HG02588 (cell line): ENCODE data around the gene ADGRF3.
"Not testable (repeated sequence)": the region's sequence is repeated elsewhere in the genome, so short reads cannot be mapped to it uniquely, and the experiment has no call there.

ENCODE experiments used
- ATAC-seq: cut with Tn5 transposase; IDR thresholded peaks from one replicate; pipeline ENCODE4 v1.9.1; 2021; ENCODE audit warnings: mild to moderate bottlenecking, moderate library complexity; ENCODE audit not compliant: unreplicated experiment

The ADGRF3 gene, protein sequence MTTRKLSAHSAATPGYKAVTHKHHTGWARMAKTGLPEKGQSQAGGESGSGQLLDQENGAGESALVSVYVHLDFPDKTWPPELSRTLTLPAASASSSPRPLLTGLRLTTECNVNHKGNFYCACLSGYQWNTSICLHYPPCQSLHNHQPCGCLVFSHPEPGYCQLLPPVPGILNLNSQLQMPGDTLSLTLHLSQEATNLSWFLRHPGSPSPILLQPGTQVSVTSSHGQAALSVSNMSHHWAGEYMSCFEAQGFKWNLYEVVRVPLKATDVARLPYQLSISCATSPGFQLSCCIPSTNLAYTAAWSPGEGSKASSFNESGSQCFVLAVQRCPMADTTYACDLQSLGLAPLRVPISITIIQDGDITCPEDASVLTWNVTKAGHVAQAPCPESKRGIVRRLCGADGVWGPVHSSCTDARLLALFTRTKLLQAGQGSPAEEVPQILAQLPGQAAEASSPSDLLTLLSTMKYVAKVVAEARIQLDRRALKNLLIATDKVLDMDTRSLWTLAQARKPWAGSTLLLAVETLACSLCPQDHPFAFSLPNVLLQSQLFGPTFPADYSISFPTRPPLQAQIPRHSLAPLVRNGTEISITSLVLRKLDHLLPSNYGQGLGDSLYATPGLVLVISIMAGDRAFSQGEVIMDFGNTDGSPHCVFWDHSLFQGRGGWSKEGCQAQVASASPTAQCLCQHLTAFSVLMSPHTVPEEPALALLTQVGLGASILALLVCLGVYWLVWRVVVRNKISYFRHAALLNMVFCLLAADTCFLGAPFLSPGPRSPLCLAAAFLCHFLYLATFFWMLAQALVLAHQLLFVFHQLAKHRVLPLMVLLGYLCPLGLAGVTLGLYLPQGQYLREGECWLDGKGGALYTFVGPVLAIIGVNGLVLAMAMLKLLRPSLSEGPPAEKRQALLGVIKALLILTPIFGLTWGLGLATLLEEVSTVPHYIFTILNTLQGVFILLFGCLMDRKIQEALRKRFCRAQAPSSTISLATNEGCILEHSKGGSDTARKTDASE

DNA sequence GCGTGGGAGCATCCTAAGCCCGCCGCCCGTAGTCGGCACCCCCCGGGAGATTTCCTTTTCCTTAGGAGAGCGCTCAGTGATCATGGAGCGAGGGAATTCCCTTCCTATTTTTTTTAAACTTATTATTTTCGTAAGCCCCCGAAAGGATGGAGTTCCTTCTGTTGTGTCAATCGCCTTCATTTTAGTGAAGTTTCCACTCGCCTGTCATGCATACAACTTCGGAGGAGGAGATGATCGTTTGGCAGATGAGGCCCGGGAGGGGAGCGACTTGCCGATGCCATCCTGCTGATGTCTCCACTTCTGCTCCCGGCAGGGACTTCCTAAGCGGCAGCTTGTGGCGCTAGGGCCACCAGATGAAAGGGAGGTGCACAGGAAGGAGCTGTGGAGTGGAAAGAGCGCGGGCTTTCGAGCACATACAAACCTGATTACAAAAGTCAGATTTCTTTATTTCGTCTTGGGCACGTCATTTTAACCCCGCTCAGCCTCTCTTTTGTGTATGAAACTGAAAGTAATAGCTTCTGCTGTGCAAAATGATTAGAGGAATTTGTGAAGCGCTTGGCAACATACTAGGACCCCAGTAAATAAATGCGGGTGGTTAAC is at the start of gene ADGRF3:
TSS of gene ADGRF3 (minus strand) at position 336 of the 600 bp plus-strand sequence. CDS start 555 bp downstream, outside the sequence.
- ATAC-seq: no peak

DNA sequence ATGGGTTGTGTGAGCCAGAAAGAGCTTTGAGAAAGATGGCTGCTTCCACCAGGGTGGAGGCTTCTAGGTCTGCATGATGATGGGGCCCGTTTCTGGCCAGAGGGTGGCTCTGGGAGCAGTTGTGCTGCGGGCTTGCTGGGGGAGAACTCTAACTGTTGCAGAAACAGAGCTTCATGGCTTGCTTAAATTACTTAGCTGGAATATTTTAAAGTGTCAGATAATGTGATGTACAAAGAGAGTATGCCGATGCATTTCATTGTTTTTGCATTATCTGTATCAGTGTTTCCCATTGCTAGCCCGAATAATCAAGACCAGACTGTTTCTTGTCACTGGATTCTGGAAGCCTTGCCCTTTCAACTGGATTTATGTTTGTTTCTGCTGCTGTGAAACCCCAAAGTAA is 48.8 kb upstream of the ADGRF3 start:
- no peak for ATAC-seq

DNA sequence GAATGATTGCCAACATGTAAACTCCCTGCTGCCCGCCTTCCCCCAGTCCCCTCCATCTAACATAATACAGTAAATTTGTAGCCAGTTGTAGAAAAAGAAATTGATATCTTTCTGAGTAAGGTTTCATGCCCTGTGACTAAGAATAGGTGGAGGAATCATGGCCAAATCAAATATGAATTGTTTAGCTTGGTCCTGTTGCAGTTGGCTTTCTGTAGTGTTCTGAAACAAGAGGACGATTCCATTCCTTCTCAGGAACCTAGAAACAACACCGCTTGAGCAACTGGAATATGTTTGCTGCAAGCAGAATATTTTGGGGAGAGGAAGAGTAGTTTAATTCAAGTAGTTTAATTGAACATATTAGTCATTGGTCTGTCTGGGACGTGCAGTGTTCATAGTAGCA is 48.1 kb upstream of the ADGRF3 start:
- ATAC-seq: no peak

DNA sequence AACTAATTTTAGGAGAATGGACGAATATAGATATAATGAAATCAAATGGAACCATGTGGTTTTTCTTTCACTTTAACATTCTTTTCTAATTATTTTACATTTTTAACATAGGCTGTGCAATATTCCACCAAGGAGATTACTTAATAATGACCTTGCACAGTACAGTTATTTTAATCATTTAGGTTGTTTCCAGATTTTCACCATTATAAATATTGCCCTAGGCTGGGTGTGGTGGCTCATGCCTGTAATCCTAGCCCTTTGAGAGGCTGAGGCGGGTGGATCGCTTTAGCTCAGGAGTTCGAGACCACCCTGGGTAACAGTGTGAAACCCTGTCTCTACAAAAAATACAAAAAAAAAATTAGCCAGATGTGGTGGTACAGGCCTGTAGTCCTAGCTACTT is 40.6 kb upstream of the ADGRF3 start:
- no peak for ATAC-seq

DNA sequence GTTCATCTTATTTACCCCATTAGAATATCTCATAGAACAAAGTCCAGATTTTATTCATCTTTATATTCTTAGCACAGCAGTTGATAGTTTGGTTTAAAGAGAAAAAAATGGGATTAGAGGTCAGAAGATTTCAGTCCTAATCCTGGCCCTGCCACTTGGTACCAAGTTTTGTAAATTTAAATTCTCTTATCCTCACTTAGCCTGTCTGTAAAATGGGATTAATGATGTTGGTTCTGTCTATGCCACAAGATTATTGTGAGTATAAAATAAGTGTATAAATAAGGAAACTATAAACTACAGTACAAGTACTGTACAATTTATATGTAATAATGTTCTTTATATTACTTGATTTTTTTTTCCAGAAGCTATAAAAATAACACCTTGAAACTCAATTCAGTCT is 38.0 kb upstream of the ADGRF3 start:
- ATAC-seq: no peak

DNA sequence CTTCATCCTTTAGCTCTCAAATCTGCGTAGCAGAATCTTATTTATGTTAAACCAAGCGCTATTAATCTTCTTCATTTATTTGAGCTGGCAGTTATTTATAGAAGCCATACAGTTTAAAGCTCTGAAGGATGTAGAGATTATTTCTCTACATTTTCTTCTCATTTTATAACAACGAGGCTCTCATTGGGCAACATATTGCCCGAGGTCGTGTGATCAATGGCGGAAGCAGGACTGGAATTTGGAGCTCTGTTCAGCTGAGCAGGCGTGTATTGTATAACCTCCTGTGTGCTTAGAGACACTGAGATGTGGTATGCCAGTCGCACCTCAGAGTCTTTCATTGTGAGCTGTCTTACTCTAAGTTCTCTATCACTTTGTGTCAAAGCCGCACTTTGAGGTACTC is 37.6 kb upstream of the ADGRF3 start:
- no peak for ATAC-seq

DNA sequence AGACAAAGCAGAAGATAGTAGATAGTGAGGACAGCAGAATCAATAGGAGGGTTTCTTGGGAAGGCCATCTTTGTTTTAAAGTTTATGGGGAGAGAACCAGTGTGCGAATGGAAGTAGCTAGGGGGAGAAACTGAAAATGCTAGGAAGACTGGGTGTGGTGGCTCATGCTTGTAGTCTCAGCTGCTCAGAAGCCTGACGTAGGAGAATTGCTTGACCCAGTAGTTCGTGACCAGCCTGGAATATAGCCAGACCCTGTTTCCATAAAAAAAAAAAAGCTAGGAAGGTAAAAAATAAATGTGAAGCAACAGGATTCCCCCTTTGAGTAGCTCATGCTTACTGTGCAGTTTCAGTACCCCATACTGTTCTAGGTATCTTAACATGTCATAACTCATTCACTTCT is 36.0 kb upstream of the ADGRF3 start:
- no peak for ATAC-seq

DNA sequence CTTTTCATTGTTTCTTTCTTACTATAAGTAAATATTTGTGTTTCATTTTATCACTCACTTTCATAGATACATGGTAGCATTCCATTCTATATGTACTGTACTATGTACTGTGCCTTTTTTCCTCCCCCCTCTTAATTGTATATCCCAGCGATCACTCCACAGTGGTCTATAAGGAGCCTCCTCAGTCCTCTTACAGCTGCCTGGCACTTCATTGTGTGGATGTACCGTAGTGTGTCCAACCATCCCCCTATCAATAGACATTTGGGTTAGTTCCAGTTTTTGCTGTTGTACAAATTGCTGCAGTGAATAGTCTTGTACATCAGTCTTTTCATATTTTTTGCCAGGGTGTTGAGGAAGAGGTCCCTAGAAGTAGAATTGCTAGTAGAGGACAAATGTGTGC is 33.7 kb upstream of the ADGRF3 start:
- no peak for ATAC-seq

DNA sequence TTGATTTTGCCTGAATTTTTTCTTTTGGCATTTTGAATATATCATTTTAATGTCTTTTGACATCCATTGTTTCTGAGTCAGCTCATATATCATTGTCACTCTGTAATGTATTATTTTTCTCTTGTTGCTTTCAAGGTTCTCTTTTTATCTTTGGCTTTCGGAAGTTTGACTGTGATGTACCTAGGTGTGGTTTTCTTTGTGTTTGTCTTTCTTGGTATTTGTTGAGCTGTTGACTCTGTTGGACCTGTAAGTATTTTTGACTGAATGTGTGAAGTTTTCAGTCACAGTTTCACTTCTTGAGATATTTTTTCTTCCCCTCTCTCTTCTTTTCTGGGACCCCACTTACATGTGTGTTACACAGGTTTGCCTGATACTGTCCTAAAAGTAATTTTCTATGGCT is 30.2 kb upstream of the ADGRF3 start:
- ATAC-seq: no peak

DNA sequence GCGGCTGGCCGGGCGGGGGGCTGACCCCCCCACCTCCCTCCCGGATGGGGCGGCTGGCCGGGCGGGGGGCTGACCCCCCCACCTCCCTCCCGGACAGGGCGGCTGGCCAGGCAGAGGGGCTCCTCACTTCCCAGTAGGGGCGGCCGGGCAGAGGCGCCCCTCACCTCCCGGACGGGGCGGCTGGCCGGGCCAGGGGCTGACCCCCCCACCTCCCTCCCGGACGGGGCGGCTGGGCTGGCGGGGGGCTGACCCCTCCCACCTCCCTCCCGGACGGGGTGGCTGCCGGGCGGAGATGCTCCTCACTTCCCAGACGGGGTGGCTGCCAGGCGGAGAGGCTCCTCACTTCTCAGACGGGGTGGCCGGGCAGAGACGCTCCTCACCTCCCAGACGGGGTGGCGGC is 24.3 kb upstream of the ADGRF3 start:
- not testable (repeated sequence) for ATAC-seq

DNA sequence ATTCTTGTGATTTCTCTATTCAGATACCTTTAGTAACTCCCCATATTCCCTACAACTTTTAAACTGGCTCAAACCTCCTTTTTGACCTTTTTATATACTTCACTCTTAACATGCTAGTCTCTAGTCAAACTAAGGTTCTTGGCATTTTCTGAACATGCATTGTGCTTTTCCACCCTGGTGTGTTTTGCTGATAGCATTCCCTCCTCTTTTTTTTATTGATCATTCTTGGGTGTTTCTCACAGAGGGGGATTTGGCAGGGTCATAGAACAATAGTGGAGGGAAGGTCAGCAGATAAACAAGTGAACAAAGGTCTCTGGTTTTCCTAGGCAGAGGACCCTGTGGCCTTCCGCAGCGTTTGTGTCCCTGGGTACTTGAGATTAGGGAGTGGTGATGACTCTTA is 23.1 kb upstream of the ADGRF3 start:
- not testable (repeated sequence) for ATAC-seq

DNA sequence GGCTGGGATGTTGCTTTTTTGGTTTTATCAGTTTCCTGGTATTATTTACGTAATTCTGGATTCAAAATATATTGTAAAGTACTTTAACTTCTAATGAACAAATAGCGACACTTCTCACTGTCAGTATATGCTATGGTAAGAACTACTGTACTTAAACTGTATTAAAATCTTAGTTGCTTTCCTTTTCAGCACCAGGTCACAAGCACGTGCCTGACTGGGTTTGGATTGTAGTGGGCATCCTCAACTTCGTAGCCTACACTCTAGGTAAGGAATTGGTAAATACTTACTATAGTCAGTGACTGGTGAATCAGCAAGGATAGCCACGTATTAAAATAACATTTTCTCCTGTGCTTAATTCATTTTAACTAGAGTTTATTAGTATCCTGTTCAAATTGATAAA is 20.4 kb upstream of the ADGRF3 start:
- no peak for ATAC-seq

DNA sequence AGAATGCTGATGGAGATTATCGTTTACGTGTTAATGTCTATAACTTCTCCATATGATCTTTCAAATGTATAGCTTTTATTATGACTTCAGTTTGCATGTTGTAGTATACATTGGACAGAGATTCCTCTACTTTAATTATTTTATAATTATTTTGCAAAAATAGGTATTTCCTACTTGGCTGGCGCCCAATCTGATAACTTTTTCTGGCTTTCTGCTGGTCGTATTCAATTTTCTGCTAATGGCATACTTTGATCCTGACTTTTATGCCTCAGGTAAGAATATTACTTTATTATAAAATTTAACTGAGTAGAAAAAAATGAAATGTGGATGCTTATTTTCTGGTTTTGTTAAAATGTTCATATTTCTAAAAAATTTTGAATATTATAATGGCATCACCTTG is 18.1 kb upstream of the ADGRF3 start:
- no peak for ATAC-seq

DNA sequence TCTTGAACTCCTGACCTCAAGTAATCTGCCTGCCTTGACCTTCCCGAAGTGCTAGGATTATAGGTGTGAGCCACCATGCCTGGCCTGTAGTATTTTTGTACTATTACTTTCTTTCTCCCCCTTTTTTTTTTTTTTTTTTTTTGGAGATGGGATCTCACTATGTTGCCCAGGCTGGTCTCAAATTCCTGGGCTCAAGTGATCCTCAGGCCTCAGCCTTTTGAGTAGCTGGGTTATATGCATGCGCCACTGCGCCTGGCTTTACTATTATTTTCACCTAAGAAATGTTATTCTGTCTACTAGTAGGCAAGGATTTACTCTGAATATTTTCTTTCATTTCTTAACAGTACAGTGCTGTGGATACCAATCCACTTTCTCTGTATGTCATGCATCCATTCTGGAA is 17.4 kb upstream of the ADGRF3 start:
- no peak for ATAC-seq

DNA sequence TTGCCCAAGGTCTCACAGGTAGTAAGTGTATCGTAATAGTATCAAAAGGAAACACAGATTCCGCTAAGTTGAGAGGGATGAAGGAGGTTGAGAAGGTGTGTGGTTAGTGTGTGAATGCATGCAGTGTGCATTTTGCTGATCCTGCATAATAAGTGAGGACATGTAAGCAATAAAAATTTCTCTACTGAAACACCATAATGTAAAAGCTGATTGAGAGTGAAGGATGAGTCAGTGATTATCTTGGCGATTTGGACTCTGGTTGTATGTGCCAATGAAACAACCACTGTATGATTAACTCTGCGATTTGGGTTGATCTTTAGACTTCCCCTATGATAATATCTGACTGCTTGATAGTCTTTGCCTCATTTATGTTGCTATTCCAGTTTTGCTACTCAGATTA is 16.7 kb upstream of the ADGRF3 start:
- ATAC-seq: no peak

DNA sequence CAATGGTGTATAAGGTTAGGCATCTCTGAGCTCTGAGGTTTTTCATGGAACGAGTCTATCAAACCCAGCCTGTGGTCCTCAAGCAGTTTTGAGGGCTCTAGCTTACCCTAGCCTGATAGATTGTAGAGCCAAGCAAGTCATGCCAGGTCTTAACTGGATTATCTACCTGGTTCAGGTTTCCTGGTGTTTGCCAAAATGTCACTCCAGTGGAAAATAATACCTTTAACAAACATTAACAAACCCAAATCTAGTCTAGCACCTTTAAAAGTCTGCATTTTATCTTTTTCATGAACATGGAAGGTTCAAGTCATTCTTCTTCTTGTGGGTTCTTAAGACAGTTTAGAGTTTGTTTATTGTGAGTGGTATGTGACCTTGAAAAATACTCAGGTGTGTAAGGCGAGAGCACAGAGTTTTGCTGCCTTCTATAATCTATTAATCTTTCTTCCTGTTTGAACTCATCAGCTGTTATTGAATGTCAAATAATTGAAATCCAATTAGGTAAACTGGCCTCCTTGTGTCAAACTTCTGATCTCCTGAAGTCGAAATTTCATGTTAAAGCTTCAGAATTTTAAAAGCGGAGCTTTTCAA is 13.4 kb upstream of the ADGRF3 start:
- ATAC-seq: no peak

DNA sequence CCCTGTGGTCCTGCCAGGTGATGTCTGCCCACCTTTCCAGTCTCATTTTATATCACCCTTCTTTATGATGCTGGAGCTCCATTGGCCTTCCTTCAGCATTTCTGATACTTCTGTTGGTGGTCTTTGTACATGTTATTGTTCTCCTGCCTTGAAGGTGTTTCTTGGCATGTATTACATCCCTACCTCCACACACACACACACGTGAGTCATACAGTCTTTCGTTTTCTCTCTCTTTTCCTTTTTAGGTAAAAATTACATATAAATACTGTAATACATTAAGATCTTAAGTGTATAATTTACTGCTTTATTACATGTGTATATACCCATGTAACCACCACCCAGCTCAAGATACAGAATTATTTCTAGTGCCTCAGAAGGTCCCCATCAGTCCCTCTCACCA is 10.2 kb upstream of the ADGRF3 start:
- no peak for ATAC-seq

DNA sequence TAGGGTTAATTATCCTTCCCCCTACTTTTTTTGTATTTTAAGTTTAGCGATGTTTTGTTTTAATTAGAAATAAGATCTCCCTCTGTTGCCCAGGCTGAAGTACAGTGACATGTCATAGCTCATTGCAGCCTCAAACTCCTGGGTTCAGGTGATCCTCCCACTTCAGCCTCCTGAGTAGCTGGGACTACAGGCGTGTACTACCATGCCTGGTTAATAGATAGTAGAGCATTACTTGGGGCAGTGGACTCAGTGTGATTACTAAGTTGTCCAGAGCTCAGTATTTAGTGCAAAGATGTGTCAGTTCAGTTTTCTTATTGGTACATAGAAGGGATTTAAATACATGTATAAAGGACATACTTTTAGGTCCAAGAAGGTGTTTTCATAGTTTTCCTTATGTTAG is 9.5 kb upstream of the ADGRF3 start:
- no peak for ATAC-seq

DNA sequence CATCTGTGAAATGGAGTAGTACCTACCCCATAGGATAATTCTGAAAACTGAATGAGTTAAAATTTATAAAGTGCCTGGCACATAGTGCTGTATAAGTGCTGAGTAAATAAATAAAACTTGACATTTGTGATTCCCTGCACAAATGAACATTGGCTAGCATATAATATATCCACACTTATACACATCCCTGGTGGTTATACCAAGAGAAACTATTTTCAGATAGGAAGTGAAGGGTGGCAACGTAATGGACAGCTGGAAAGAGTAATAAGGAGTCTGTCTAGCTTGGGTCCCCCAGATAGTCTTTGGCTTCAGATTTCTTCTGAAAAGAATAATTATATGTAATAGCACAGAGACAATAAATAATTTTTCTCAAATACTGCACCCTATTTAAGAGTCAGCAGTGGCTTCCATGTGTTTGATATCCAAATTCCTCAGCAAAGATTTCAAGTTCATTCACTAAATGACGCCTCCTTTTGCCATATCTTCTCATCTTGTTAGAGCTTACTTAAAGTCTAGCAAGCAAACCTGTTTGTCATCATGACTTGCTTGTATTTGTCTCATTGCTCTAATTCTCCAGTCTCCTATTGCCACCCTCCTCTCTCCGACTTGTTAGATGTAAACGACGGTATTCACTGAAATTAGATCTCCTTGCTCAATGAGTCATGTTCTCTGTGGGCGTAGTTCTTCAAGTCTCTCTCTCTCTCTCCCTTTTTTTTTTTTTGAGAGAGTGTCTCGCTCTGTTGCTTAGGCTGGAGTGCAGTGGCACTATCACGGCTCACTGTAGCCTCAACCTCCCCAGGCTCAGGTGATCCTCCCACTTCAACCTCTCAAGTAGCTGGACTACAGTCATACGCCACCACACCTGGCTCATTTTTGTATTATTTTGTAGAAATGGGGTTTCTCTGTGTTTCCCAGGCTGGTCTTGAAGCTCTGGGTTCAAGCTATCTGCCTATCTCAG is 8.7 kb upstream of the ADGRF3 start:
- no peak for ATAC-seq

DNA sequence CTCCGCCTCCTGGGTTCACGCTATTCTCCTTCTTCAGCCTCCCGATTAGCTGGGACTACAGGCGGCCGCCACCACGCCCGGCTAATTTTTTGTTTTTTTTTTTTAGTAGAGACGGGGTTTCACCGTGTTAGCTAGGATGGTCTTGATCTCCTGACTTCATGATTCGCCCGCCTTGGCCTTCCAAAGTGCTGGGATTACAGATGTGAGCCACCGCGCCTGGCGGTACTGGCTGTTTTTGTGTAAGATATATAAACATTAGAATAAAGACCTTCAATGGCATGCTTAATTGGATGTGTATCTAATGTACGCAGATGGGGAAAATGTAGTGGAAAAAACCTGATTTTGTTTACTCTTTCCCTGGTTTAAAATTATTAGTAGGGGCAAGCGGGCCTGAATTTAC is 7.9 kb upstream of the ADGRF3 start:
- ATAC-seq: not testable (repeated sequence)
